Measurements from ENCODE around the gene LOX.

The LOX gene

GRCh38 chr5:122105909-122106308 lies 27.9 kb upstream of the LOX start:
- TF ChIP-seq TEAD4 (IDR thresholded peaks at IDR 0.05): no peak
- TF ChIP-seq NFIC (IDR thresholded peaks at IDR 0.05): no peak
- TF ChIP-seq ZBTB7A (IDR thresholded peaks at IDR 0.05; ENCODE audit: low read depth): no peak

- TF ChIP-seq ZBTB7A (IDR thresholded peaks at IDR 0.05; ENCODE audit: low read depth) (no peak), EP300 (IDR thresholded peaks at IDR 0.05; ENCODE audit: borderline replicate concordance) (peak; percentile 41; the same call in 1 of the 2 replicates)
Measured at GRCh38 chr5:122102825-122103224, 24.8 kb upstream of the LOX start.

GRCh38 chr5:122101636-122102285 lies 23.7 kb upstream of the LOX start:
- TF ChIP-seq ZBTB7A (IDR thresholded peaks at IDR 0.05; ENCODE audit: low read depth) (no peak), RAD21 (IDR thresholded peaks at IDR 0.05; ENCODE audit: low read depth) (peak; percentile 58)

- TF ChIP-seq USF1 (IDR thresholded peaks at IDR 0.05): no peak
- TF ChIP-seq REST (IDR thresholded peaks at IDR 0.05; ENCODE audit: low read depth): no peak
- TF ChIP-seq TAF1 (IDR thresholded peaks at IDR 0.05; ENCODE audit: low read depth): no peak
- TF ChIP-seq MAX (IDR thresholded peaks at IDR 0.05): no peak
- TF ChIP-seq EGR1 (IDR thresholded peaks at IDR 0.05): no peak
- no peak for TF ChIP-seq ZBTB7A (IDR thresholded peaks at IDR 0.05; ENCODE audit: low read depth)
- TF ChIP-seq TEAD4 (IDR thresholded peaks at IDR 0.05): no peak
- no peak for TF ChIP-seq RAD21 (IDR thresholded peaks at IDR 0.05; ENCODE audit: low read depth)
- TF ChIP-seq FOXM1 (IDR thresholded peaks at IDR 0.05; ENCODE audit: borderline replicate concordance, low read depth): no peak
Measured at GRCh38 chr5:122099060-122099790, 21.2 kb upstream of the LOX start.

GRCh38 chr5:122097391-122097790 lies 19.3 kb upstream of the LOX start:
- TF ChIP-seq EP300 (IDR thresholded peaks at IDR 0.05; ENCODE audit: borderline replicate concordance): no peak
- TF ChIP-seq USF1 (IDR thresholded peaks at IDR 0.05): no peak
- TF ChIP-seq EGR1 (IDR thresholded peaks at IDR 0.05): no peak
- TF ChIP-seq RAD21 (IDR thresholded peaks at IDR 0.05; ENCODE audit: low read depth): no peak

GRCh38 chr5:122095158-122095557 lies 17.1 kb upstream of the LOX start:
- no peak for TF ChIP-seq TCF12 (IDR thresholded peaks at IDR 0.05; ENCODE audit: low read depth)
- TF ChIP-seq MAX (IDR thresholded peaks at IDR 0.05): no peak
- TF ChIP-seq TEAD4 (IDR thresholded peaks at IDR 0.05): no peak
- no peak for TF ChIP-seq YY1 (IDR thresholded peaks at IDR 0.05; ENCODE audit: low read depth)
- no peak for TF ChIP-seq USF1 (IDR thresholded peaks at IDR 0.05)
- TF ChIP-seq EP300 (IDR thresholded peaks at IDR 0.05; ENCODE audit: borderline replicate concordance): no peak

- no peak for TF ChIP-seq EP300 (IDR thresholded peaks at IDR 0.05; ENCODE audit: borderline replicate concordance)
- TF ChIP-seq YY1 (IDR thresholded peaks at IDR 0.05; ENCODE audit: low read depth): no peak
- TF ChIP-seq CEBPB (IDR thresholded peaks at IDR 0.05): no peak
Measured at GRCh38 chr5:122093415-122094180, 15.5 kb upstream of the LOX start.

- TF ChIP-seq CREB1 (IDR thresholded peaks at IDR 0.05; ENCODE audit: low read depth): no peak
- TF ChIP-seq YY1 (IDR thresholded peaks at IDR 0.05; ENCODE audit: low read depth): no peak
- TF ChIP-seq CEBPB (IDR thresholded peaks at IDR 0.05): no peak
- TF ChIP-seq TCF12 (IDR thresholded peaks at IDR 0.05; ENCODE audit: low read depth): no peak
- TF ChIP-seq RAD21 (IDR thresholded peaks at IDR 0.05; ENCODE audit: low read depth): peak; percentile 61
Measured at GRCh38 chr5:122091936-122092600, 14.0 kb upstream of the LOX start.
